ENCODE results near the gene L2HGDH. TPM values are rescaled to one million over a fixed set of nuclear protein-coding genes. Genes with fewer than 3 reads are reported as not detected.
"Not testable (repeated sequence)": the region's sequence is repeated elsewhere in the genome, so short reads cannot be mapped to it uniquely, and the experiment has no call there.

Gene L2HGDH
- 11.8 and 13.5 TPM in 2 replicates for total RNA-seq

DNA sequence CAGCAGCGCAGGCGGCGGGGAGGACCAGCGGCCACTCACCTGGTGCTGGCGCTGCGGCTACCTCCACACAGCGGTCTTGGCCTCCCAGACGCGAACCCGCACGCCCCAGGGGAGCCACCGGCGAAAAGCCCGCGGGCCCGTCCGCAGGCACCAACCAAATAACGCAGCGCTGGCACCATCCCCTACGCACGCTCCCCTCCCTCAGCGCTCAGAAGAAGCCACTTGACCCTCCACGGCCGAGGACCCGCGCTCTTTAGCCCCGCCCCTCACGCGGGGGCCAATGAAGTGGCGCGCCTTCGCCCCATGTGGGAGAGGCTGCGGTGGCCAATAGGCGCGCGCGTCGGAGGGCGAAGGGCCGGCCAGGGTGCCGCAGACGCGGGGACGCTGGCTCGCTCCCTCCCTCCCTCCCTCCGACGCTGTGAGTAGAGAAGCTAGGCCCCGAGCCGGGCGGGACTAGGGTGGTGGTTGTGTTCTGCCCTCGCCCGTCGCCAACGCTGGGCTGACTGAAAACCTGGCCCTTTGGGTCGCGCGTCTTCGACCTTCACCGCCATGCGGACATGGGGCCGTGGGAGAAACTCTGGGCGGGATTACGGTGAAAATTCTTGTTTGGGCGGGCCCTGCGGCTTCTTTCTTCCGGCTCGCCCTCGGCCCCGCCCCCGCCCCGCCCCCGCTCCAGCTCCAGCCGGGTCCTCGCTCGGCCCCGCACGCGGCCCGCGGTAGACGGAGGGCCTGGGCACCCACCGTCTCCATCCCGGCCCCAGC, at the start of gene L2HGDH, which contains the start of gene DMAC2L:
L2HGDH (minus strand) TSS at position 258 of the 762 bp plus-strand sequence; CDS start at position 179, 79 bp downstream.
DMAC2L (plus strand) TSS at position 353 of the 762 bp plus-strand sequence. CDS start 9,164 bp downstream, outside the sequence.
- intact Hi-C loops (cut with micrococcal nuclease): loop anchor here (1.0 to 10.0 kb wide), 13 partner anchors 9 to 929 kb away; partner anchors contain the start of genes MAP4K5, MGAT2, NIN and RPL36AL

GRCh38 chr14:50360851-50361250, 48.8 kb upstream of the L2HGDH start:
- intact Hi-C loops (cut with micrococcal nuclease): loop anchor here (5.0 kb wide), 1 partner anchor 171 kb away; the partner anchor contains the start of gene MAP4K5

DNA sequence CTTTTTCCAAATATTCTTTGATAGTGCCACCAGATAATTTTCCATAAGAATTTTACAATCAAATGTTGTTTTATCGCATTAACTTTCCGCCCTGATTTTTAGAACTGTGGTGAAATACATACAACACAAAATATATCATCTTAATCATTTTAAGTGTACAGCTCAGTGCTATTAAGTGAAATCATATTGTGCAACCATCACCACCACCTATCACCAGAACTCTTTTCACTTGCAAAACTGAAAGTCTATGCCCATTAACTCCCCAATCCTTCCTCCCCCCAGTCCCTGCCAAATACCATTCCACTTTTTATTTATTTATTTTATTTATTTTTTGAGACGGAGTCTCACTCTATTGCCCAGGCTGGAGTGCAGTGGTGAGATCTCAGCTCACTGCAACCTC, 48.1 kb upstream of the L2HGDH start:
- intact Hi-C loops (cut with micrococcal nuclease): loop anchor here (5.0 kb wide), 1 partner anchor 172 kb away; the partner anchor contains the start of gene MAP4K5

GRCh38 chr14:50359631-50360030, 47.6 kb upstream of the L2HGDH start:
- intact Hi-C loops (cut with micrococcal nuclease): loop anchor here (5.0 kb wide), 1 partner anchor 173 kb away; the partner anchor contains the start of gene MAP4K5

DNA sequence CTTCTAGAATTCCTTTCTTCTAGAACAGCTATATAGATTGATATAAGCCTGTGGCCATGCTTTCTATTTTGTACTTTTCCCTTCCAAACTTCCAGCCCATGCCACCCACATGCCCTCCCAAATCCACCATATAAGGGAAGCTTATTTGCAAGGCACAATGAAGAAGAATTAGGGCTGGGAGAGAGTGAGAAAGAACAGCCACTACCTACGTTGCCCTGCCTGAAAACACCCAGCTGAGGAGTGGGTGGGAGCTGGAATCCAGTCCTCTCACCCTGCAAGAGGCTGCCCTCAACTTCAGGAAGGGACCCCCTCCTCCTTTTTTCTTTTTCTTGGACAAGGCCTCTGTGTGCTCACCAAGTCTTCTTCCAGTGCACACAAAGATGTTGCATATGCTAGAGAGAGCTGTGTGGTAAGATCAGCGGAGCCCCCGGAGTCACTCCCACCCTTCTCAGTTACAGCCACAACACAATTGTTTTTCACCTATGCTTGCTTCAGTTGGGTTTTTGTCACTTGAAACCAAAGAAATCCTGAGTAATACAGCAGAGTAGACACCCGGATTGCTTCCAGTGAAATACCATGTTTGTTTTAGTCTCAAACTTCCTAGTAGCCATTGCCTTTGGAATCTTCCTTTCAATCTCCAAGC, 45.8 kb upstream of the L2HGDH start:
- intact Hi-C loops (cut with micrococcal nuclease): no loop called here

GRCh38 chr14:50357124-50357523, 45.1 kb upstream of the L2HGDH start:
- intact Hi-C loops (cut with micrococcal nuclease): no loop called here

DNA sequence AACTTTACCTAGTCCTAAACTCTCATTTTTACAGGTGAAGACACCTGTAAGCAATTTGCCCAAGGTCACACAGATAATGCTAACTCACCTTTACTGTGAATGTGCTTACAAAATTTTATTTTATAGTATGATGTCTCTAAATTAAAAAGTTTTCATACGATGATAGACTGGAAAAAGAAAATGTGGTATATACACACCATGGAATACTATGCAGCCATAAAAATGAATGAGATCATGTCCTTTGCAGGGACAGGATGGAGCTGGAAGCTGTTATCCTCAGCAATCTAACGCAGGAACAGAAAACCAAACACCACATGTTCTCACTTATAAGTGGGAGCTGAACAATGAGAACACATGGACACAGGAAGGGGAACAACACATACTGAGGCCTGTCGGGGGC, 44.3 kb upstream of the L2HGDH start:
- intact Hi-C loops (cut with micrococcal nuclease): not testable (repeated sequence)

DNA sequence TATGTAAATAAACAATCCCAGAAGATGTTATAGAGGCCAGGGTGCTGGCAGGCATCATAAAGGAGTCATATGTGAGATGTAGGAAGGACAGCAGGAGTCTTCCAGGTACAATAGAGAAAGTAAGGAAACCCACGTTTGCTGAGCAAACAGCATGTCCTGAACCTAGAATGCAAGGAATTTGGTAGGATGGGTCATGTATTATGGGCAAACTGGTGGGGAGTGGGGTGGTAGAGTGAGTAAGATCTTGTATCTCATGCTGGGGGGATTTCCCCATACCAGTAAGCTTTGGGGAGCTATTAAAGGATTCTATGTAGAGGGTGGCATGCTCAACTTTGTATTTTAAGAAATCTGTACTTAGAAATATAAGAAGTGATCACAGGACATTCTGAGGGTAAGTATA, 43.7 kb upstream of the L2HGDH start:
- intact Hi-C loops (cut with micrococcal nuclease): no loop called here

DNA sequence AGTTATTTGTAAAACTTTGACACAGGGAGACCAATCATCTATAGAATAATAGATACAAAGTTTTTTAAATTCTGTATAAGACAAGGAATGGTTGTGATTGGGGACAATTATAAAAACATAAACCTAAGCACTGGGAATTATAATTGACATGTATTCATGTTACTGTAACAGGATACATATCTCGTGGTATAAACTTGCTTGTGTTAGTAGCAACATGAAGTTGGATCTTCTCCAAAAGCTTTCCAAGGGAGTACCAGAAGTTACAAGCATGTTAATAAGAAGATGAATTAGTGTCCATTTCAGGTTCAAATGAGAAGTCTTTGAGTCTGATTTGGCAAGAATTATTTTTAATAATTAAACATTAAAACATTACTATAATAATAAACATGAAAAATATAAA, 42.5 kb upstream of the L2HGDH start:
- intact Hi-C loops (cut with micrococcal nuclease): no loop called here

DNA sequence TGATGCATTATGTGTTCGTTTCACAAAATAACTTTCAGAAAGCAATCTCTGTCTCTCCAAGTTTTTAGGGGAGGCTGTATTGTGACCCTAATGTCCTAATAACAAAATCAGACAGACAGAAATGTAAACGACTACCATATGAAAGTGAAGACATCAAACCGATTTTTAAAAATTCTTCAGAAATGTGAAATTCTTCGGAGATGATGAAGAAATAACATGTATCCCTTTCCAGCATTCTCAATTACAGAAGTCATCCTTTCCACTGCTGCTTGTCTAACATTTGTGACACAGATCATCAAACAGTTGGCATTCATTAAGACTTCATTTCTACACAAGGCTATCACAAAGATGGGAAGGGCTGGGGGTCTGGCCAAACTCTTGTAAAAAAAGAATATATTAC, 41.1 kb upstream of the L2HGDH start:
- intact Hi-C loops (cut with micrococcal nuclease): no loop called here

- intact Hi-C loops (cut with micrococcal nuclease): no loop called here
Observed at GRCh38 chr14:50352584-50352983, 40.6 kb upstream of the L2HGDH start.

DNA sequence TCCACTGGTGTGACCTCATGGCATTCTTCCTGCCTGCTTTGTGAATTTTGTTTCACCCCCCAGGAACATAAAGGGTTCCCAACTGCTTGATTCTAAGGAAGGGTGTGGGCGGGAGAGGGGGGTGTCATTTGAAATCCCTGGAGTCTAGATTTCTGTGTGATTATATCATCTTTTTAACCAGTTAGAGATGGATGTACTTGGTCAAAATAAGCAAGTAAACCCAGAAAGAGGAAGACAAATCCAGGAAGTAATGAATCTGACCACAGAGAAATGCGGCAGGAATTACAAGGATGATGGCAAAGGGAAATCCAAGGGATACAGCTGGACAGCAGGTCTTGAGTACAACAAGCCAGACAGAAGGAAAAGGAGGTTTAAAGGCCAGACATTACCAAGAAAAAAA, 38.9 kb upstream of the L2HGDH start:
- intact Hi-C loops (cut with micrococcal nuclease): no loop called here

DNA sequence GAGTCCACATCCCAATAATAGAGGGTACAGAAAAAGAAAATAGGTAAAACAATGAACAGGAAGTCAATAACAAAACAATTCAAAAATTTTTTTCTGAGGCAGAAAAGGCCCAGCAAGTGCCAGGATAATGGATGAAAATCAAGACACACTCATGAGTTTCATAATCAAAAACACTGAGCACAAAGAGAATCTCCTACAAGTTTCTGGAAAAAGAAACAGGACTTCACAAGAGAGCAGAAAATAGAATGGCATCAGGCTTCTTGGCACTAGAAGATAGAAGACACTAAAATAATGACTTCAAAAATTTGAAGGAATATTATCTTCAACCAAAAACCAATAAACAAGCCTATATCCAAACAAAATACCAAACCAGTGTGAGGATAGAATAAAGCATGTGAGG, 36.9 kb upstream of the L2HGDH start:
- intact Hi-C loops (cut with micrococcal nuclease): no loop called here

DNA sequence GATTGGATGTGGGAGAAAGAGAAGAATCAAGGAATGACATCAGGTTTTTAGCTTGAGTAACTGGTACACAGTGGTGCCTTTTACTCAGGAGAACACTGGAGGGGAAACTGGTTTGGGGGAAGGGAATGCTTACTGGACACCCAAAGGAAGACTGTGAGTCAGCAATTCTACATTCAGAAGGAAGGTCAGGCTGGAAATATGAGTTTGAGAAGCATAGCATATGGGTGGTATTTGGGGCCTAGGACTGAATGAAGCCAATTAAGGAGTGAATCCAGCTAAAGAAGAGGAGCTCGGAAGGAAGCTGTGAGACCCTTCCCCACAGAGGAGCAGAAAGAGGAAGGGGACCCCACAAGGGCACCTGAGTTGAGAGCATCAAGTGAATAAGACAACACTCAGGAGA, 35.5 kb upstream of the L2HGDH start:
- intact Hi-C loops (cut with micrococcal nuclease): no loop called here

DNA sequence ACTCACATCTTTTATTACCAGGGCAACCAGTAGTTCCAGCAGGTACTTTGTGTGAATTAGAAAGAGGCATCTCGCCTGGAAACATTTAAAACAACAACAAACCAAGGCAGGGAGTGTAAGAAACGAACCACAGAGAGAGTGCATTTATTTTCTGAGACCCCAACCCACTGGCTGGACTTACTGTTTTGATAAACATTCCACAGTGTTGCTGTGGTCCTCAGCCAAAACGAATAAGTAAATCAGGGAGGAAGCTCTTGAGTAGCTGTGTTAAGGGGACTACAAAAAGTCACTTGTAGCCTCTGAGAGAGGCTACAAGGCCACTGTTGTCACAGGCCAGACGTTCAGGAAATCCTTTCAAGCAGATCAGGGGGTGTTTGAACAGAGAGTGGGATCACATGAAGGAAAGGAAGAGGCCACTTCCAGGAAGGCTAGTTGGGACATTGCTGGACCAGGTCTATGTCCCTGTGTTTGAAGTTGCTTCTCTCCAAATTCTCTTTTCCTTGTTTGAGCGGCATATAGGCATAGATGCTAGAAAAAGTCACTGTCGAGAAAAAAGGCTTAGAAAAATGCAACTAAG, 33.9 kb upstream of the L2HGDH start:
- intact Hi-C loops (cut with micrococcal nuclease): no loop called here

DNA sequence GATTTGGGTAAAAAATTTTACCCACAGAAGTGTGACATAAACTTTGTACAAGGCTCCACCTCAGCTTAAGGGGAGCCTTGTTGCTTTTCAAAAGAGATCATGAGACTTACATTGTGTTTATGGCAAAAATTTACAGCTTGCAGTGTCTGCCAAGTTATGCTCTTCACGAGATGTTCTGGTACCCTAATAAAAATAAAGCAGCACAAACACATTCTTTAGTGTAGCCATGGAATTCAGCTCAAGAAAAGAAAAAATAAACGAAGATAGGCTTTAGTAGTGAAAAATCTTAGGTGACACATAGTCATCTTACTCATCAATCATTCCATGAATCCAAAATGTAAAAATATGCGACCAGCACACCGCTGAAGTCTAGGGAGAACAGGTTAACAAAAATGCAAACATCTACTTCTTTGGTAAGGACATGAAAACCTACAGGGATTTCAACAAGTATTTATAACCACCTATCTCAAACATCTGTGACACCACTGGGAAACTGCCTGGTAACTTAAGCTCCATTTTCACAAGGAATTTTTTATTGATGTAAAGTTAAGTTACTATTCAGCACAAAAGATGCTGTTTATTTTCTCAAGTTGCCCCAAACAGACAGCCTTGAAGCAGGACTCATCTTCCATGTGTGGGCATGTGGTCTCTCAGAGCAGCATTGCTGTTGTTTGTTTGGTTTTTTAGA, 33.0 kb upstream of the L2HGDH start:
- intact Hi-C loops (cut with micrococcal nuclease): no loop called here

- intact Hi-C loops (cut with micrococcal nuclease): no loop called here
Observed at GRCh38 chr14:50344116-50344775, 32.2 kb upstream of the L2HGDH start.

DNA sequence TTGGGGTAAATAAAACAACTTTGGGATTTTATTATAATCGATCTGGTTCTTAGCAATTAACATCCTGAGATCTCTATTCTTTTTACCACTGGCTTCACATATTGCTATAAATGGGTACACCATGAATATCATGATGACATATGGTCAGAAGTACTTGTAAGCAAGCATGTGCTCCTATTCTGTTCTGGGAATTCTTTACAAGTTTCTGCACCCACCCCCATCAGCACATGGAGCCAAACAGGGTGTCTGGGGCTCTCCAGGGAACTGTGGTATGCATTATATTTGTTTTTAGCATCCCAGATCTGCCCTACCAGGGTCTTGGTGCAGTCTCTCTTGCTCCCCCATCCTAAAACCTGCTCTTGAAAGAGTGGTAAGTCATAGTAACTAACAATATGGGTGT, 31.4 kb upstream of the L2HGDH start:
- intact Hi-C loops (cut with micrococcal nuclease): loop anchor here (2.0 kb wide), 1 partner anchor 189 kb away; the partner anchor contains the start of gene MAP4K5

DNA sequence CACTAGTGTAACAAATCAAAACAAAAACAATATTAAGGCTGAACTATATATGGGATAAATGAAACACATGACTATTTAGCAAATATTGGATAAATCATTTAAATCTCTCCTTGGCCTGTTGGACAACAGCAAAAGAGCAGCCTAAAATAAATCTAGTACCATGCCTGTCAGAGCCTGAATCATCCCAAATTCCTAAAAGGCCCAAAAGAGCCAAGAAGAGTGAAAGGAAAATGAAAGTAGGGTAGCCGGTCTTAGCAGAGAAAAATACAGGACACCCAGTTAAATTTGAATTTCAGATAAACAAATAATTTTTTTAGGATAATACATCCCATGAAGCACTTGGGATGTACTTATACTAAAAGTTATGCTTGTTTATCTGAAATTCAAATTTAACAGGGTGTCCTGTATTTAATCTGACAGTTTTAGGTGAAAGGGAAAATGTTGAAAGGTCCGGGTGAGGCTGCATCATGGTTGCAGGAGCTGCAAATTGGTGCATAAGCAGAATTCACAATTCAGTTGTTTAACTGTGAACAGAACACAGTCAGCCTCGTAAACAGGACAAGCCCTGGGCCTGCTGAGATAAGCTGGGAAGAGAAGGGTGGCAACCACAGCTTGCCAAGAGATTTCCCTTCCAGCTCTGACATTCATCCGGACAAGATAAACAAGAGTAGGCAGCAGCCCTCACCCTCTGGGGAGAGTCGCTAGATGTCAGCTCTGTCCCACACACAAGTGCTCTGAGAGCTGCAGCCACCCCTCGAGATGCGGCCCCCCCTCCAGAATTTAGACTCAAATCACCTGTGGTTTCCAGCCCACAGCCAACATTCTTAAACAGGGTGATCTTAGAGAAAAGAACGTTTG, 30.4 kb upstream of the L2HGDH start:
- intact Hi-C loops (cut with micrococcal nuclease): loop anchor here (2.0 kb wide), 1 partner anchor 190 kb away; the partner anchor contains the start of gene MAP4K5

DNA sequence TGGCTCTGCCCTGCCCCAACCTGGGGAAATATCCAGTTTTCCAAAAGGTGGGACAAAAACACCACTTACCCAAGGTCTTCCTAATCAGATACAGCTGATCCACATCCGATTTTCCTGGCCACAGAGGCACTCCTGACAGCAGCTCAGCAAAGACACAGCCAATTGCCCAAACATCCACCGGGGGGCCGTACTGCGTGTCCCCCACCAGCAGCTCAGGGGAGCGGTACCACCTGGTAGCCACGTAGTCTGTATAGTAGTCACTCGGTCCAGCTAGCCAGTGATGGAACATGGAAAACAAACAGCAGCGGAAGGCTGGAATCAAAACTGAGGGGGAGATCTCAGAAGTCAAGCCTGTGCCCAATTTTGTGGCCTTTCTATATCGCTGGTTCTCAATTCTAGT, 28.9 kb upstream of the L2HGDH start:
- intact Hi-C loops (cut with micrococcal nuclease): no loop called here
